ENCODE measurements around the gene STAG1.

- TF ChIP-seq POLR2AphosphoS5 (IDR thresholded peaks at IDR 0.05; ENCODE audit: low read depth, low read length): no peak
- TF ChIP-seq POU2F2 (IDR thresholded peaks at IDR 0.05; ENCODE audit: low read depth, low read length): no peak
- TF ChIP-seq SPI1 (IDR thresholded peaks at IDR 0.05; ENCODE audit: low read depth, low read length): 0 out of 2 replicates have a peak, but pooled peaks have one; percentile 15
- no peak for TF ChIP-seq TAF1 (IDR thresholded peaks at IDR 0.05; ENCODE audit: low read depth, low read length)
- no peak for TF ChIP-seq POLR2A (IDR thresholded peaks at IDR 0.05; ENCODE audit: low read depth, low read length)
Measured at GRCh38 chr3:136606990-136607389, 145.2 kb downstream of the STAG1 start.

All from GM12891 (cell line).